Ovary (tissue), 9 donors: ENCODE measurements around the gene GPHN. TPM values are rescaled to one million over a fixed set of nuclear protein-coding genes. Genes with fewer than 3 reads are reported as not detected.

Source experiments
- DNase-seq, 5 donors: peaks; one replicate each; pipeline ENCODE4 v3.0.0-alpha.2; 2019 to 2020
- H3K27ac ChIP-seq, 2 donors: fragments of 200-600 bp; one replicate each; pipeline versions ENCODE4 v1.5.1 to v1.8.0; 2019 to 2022
- H3K27me3 ChIP-seq: fragments of 200-600 bp; one replicate; pipeline ENCODE4 v1.8.0; 2022
- H3K36me3 ChIP-seq: fragments of 200-600 bp; sonication (generic); one replicate; pipeline ENCODE4 v1.5.1; 2019
- H3K4me1 ChIP-seq: one replicate; pipeline ENCODE4 v1.8.1; 2013; ENCODE audit warnings: mild to moderate bottlenecking, moderate library complexity; ENCODE audit not compliant: insufficient read depth
- H3K4me3 ChIP-seq: fragments of 200-600 bp; sonication (generic); one replicate; pipeline ENCODE4 v1.5.1; 2017
- H3K9me3 ChIP-seq, 2 donors: fragments of 200-600 bp in 1 of 2; sonication (generic) in 1 of 2; one replicate each; pipeline versions ENCODE4 v1.5.1 to v1.8.1; 2013 to 2019; ENCODE audit warnings: mild to moderate bottlenecking in 1 of 2, moderate library complexity in 1 of 2
- CTCF ChIP-seq, 3 donors: fragments of 450-650 bp in 2 of 3; fragments of 200-600 bp in 1 of 3; IDR thresholded peaks; one replicate each; pipeline versions ENCODE4 v1.5.1 to v1.8.0; 2016 to 2022; ENCODE audit warnings: antibody characterized with exemption in 3 of 3, mild to moderate bottlenecking in 1 of 3
- EP300 ChIP-seq: sonication (generic); formaldehyde crosslinking; IDR thresholded peaks from one replicate; pipeline ENCODE4 v1.6.1; 2017; ENCODE audit warnings: antibody characterized with exemption
- POLR2A ChIP-seq: fragments of 450-650 bp; IDR thresholded peaks from one replicate; pipeline ENCODE4 v1.6.1; 2017; ENCODE audit warnings: antibody characterized with exemption, mild to moderate bottlenecking, moderate library complexity
- WGBS, 3 donors: extraction: QIAGEN DNeasy Blood & Tissue Kit in 1 of 3; methylation state at CpG; one replicate each; pipeline versions ENCODE4 v1.1.5 to v1.1.7; 2013 to 2017; 5-methylcytosine and 5-hydroxymethylcytosine counted together
- intact Hi-C, 4 donors: fragments of 100-400 bp; cut with DNase I; formaldehyde crosslinking; loops; one replicate each; pipeline versions ENCODE4 v1.11.0 to v1.15.1; 2022 to 2023
- polyA plus RNA-seq, 2 donors: library from polyadenylated mRNA; stranded (reverse); fragments of 200-250 nt in 1 of 2; fragments of 350-450 nt in 1 of 2; fragmentation: Illumina TruSeq in 1 of 2; extraction: RNeasy Lipid Tissue Mini Kit (QIAGEN cat#74804) in 1 of 2; gene quantifications; one replicate each; pipeline ENCODE4 v1.2.3, GENCODE V29; 2013 to 2014
- total RNA-seq, 7 donors: library from RNA; depleted of rRNA in 2 of 7; stranded (reverse); fragments of >200 nt in 2 of 7; fragmentation: NEBNext Ultra II Directional in 3 of 7; extraction: Animal tissue kit (Norgen Biotek cat#: 25700) in 3 of 7; gene quantifications; one replicate each; pipeline versions ENCODE4 v1.1.0 to v1.2.4, GENCODE V29; 2016 to 2023
- donor health status: DM: no; HTN: no; CAD: no; lungs with moderate emphysema.
- donor health status: DM: no; HTN: no; CAD: no.
- donor health status: Bipolar disorder and iron deficiency.
- donor health status: DM: yes; HTN: yes; CAD: no.
- donor health status: DM: no; HTN: no; CAD: no.
- donor health status: DM: yes; HTN: yes; CAD: no.

Gene GPHN
- total and polyA plus RNA-seq, 9 donors: 8.3 to 44.9 (median 20.3) TPM

GRCh38 chr14:66503532-66503931, 4.4 kb upstream of the GPHN start:
- Histone ChIP-seq H3K27me3 (no peaks in the 10 kb centered on the region), H3K36me3 (no peaks in the 10 kb centered on the region), H3K27ac (no peak overlapping the region), H3K9me3 (no peaks in the 10 kb centered on the region), H3K4me3 (no peak overlapping the region), H3K4me1 (peaks cover 3% of the 10 kb centered on the region)
- intact Hi-C loops: no loop called here
- no peak for DNase-seq
- WGBS, 3 donors: 27 to 36% (median 30%) methylated on average over 1 of the region's 1 CpG
- TF ChIP-seq POLR2A (no peak), CTCF (IDR thresholded peaks at IDR 0.05) (no peak), EP300 (no peak)

- no peak for DNase-seq
- Histone ChIP-seq H3K27me3 (no peaks in the 10 kb centered on the region), H3K4me3 (peak overlapping the region; percentile 92), H3K36me3 (no peaks in the 10 kb centered on the region), H3K4me1 (peaks cover 3% of the 10 kb centered on the region), H3K27ac (peak overlapping the region; percentile 87 to 91), H3K9me3 (no peaks in the 10 kb centered on the region)
- intact Hi-C loops: no loop called here
- TF ChIP-seq POLR2A: no peak
- TF ChIP-seq CTCF (IDR thresholded peaks at IDR 0.05): no peak
- TF ChIP-seq EP300: no peak
- WGBS, 3 donors: 1 to 2% (median 1%) methylated on average over 23 of the region's 23 CpGs
These were observed 696 bp upstream of the GPHN start for GRCh38 chr14:66507181-66507721.

GRCh38 chr14:66508547-66508845, 549 bp downstream of the GPHN start:
- peak overlapping the region; percentile 92 for H3K4me3 ChIP-seq

GRCh38 chr14:66508846-66509621, 1.1 kb downstream of the GPHN start:
- peak; percentile 38 to 67 (median 63) for DNase-seq
- TF ChIP-seq CTCF (IDR thresholded peaks at IDR 0.05) (no peak), EP300 (no peak), POLR2A (no peak)
- Histone ChIP-seq H3K27me3 (no peaks in the 10 kb centered on the region), H3K36me3 (no peaks in the 10 kb centered on the region), H3K9me3 (no peaks in the 10 kb centered on the region), H3K27ac (peak overlapping the region; percentile 87 to 91), H3K4me3 (peak overlapping the region; percentile 92), H3K4me1 (peaks cover 3% of the 10 kb centered on the region)
- intact Hi-C loops: no loop called here
- WGBS, 3 donors: 0 to 1% (median 0%) methylated on average over 57 of the region's 57 CpGs

More at GRCh38 chr14:66508547-66508845, 549 bp downstream of the GPHN start:
- H3K4me1 ChIP-seq: peaks cover 3% of the 10 kb centered on the region
- WGBS, 3 donors: 0 to 1% (median 0%) methylated on average over 19 of the region's 19 CpGs
- peak overlapping the region; percentile 87 to 91 for H3K27ac ChIP-seq
- TF ChIP-seq POLR2A: no peak
- TF ChIP-seq CTCF (IDR thresholded peaks at IDR 0.05): no peak
- no peak for TF ChIP-seq EP300
- DNase-seq: peak in 1 of 5 donors; percentile 48
- H3K36me3 ChIP-seq: no peaks in the 10 kb centered on the region
- no peaks in the 10 kb centered on the region for H3K27me3 ChIP-seq
- no peaks in the 10 kb centered on the region for H3K9me3 ChIP-seq
- intact Hi-C loops: no loop called here
